HG02678 (cell line): ENCODE results near the gene CADPS.
A peak's percentile ranks its signal among the peaks of the same experiment; 100 is the strongest.

Experiments
- ATAC-seq: cut with Tn5 transposase; IDR thresholded peaks from one replicate; pipeline ENCODE4 v1.9.1; 2021; ENCODE audit warnings: mild to moderate bottlenecking, moderate library complexity; ENCODE audit not compliant: unreplicated experiment

Gene CADPS

DNA sequence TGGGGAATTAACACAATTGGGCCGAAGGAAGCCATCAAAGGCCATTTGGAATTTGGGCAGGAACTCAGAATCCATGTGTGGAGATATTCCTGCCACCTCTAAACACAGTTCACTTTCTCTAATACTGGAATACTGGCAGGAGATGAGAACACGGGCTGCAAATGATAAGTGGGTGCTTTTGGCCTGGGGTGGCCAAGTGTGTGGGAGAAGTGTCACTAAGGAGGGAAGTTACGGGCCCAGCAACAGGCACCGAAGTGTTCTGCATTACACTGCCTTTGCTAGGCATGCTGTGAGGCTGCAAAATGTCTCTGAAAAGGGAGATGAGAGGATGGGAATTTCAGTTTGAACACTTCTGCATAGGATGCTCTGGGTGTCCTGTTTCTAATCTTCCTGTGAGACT is 412.4 kb downstream of the CADPS start:
- ATAC-seq, result no peak

DNA sequence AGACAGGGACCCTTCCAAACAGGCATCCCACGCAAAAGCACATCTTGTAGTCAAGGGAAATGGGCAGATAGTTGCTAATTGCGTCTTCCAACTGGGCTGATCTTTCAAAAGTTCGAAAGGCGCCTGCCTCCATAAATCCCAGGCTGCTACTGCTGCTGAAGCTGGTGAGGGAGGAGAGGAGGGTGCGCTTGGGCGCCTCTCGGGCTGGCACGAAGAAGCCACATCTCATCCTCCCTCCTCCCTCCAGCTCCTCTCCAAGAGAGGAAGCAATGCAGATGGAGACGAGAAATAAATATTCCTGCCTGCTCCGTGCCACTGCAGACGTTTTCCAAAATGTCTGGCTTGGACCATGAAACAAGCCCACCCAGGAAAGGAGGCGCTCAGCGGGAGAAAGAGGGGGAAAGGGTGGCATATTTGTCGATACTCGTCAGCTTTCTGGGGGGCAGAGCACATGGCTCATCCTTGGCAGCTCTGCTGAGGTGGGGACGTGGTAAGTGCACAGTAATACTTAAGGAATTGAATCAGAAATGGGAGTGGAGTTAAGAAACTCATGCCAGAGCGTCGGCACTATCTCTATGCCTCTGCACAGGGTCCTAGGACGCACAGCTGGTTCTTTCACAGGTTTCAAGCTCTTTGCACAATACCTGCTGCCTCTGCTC is 413.0 kb downstream of the CADPS start:
- ATAC-seq, result no peak

DNA sequence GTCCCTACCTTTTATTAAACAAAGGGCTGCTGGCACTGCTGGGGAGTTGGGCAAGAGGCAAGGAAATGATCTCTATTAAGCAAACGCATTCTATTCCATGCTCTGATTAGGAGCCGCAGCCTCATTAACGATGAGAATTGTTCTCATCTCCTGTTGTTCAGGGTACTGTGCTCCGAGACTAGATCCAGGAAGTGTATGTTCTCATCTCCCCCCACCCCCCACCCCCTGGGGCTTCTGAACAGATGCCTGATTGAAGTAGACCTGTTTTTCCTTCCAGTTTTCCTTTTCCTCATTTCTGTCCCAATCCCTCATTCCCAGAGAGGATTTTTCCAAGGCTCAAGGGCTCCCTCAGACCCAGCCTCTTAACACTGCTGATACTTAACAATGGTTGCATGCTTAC is 420.3 kb downstream of the CADPS start:
- ATAC-seq, result no peak

DNA sequence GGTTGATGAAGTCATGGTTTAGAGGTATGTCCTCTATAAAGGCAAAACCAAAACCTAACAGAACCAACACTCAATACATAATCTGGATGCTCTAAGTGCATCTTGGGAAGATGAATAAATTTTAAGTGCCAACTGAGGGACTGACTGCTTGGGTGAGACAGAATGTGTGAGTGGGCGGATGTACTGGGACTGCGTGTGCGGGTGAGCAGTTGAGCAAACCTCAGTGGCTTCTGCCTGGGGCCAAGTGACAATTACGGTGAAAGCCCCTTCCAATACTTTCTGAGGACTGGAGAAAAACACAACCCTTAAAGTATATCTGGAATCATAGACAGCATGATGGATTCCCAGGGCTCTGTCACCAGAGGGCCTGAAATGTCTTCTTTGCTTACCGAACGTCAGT is 421.8 kb downstream of the CADPS start:
- no peak for ATAC-seq

DNA sequence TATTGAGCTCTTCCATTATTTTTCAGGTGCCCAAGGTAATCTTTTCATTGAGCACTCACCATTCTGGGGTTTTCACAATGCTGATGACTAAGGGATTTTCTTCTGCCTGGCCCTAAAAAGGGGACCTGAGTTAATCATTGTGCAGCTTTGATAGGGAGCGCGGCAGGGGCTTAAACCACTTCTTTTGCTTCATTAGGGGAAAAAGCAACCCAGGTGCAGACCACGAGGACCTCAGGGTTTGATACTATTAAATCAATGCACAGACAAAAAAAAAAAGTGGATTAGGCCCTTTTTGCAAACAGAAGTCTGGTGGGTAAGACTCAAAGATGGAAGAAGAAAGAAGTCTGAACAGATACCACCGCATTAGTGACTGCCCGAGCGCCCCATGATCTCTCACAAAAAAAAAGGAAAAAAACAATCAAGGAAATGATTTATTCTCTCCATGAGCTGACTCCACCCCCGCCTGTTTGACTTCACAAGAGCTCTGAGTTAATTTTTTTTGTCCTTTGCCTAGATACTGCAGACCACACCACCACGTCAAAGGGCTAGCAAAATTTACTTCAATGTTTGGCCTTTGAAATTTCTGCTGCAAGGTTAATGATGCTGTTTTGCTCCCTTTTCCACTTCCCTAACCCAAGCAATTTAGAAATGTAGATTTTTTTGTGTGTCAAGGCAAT is 423.9 kb downstream of the CADPS start:
- no peak for ATAC-seq

DNA sequence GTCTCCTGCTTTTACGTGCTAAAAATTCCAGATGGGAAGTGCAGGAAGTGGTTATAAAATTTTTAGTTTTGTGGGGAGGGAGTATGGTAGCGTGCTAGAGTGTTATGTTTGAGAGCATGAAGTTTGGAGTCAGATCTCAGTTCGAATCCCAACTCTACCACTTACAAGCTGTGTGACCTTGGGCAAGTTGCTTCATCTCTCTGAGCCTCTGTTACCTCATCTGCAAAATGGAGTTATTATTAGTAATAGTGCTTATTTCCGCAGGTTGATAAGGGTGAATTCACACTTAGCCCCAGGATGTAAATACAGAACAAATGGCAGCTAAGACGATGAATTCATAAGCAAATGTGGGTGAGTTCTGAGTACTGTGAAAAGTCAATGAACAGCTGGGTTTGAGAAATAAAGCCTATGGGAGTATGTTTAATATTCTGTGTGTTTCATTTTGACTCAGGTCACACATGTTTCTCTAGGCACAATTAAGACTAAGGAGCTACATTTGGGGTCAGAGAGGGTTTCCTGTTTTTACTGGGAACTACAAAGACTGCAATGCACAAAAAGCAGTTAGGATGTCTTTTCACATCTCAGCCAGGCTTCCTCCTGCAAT is 428.8 kb downstream of the CADPS start:
- ATAC-seq, result no peak

DNA sequence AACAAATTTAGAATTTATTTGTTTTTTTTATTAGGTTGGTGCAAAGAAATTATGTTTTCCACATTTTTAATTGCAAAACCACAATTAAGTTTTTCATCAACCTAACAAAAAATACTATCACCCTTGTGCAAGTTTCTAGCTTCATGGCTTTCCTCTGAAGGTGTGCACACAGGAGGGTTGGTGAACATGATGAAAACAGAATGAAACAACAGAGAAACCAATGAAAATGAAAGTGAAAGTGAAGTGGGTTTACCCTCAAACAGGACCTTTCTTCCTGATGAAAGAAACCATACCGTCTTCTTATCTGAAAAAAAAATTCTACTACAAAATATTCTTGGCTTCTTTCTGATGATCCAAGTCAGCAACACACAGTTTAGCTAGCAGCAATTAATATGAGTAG is 429.9 kb downstream of the CADPS start:
- ATAC-seq, result peak; percentile 48

DNA sequence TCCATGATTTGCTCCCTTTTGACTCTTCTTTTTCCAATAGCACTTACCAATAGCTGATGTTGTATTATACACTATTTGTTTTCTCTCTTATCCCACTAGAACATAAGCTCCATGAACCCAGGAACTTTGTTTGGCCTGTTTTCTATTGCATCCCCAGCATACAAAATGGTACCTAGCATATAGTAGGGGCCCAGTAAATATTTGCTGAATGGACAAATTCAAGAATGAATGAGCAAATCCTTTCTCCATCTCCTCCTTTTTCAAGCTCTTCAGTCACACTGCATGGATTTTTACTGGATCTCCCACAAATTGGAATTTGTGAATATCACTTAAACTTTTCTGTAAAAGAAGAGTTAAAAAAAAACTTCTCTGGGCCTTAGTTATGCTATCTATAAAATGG is 435.2 kb downstream of the CADPS start:
- ATAC-seq, result no peak

DNA sequence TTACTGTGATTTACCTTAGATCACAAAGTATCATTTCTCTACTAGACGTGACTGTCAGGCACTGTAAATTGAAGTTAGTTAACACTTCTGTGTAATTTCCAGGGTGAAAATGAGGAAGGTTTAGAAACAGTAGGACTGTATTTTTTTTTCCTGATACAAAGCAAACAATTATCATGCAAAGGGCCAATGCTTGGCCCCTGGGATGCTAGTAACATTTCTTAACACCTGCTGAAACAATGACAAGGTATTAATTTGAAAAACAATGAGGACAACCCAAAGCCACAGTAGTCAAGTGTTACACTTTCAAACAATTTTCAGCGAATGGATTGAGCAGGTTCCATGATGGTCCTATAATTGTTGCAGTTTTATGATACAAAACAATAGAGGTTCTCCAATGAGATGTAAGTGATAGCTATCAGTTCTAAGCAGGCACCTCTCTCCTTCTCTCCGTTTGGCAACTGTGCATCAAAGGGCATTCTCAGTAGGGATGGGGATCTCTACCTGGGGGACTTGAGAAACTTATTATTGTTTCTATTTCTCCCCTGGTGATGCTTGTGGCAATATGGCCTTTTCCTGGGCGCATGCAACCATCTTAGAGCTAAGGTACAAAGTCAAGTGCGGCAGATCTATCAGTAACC is 435.9 kb downstream of the CADPS start:
- no peak for ATAC-seq

DNA sequence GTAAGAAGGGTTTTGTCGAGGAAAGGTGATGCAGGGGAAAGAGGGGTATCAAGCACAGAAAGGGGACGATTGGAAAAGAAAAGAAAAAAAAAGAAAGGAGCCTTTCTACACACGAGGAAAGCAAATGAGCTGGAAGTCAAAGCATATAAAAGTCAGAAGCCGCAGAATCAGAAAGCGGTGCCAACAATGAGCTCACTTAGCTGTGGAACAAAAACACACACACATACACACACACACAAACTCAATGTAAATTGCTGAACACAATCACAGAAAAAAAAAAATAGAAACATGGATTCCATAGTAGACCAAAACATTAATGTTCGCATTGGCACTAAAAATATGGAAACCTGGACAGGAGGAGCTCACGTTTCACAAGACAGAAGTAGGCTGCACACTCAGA is 438.4 kb downstream of the CADPS start:
- no peak for ATAC-seq

DNA sequence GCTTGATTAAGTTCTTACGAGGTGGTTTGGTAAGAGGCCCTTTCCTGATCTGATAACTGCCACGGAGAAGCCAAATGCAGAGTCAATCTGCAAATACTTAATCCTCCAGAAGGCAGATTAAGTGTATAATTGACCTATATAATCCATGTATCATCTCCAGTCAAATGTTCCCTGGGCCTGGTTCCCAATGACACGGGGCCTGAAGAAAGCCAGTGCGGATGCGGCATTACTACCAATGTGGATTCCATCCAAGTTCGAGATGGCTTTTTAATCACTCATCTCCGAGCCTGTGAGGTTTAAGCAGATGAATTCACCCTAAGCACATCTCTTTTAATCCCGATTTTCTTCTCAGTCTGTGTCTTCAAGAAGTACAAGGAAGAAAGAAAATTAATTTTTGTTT is 441.8 kb downstream of the CADPS start:
- ATAC-seq, result no peak

DNA sequence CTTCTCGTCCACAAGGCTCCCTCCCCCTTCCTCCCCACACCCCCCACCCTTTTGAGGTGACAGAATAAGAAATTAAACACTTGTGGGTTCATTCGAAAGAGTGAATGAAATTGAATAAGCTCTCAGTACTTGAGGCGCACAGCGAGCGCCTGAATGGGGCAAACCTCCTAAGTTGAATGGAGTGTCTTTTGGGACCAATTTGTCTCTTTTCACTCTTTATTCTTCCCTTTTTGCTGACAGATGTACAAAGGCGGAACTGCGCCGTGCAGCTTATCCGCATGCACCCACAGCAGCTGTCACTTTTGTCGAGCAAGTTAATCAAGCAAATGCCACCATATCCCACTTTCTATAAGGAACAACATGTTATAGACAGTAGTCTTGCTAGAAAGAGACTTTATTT is 454.0 kb downstream of the CADPS start:
- no peak for ATAC-seq

DNA sequence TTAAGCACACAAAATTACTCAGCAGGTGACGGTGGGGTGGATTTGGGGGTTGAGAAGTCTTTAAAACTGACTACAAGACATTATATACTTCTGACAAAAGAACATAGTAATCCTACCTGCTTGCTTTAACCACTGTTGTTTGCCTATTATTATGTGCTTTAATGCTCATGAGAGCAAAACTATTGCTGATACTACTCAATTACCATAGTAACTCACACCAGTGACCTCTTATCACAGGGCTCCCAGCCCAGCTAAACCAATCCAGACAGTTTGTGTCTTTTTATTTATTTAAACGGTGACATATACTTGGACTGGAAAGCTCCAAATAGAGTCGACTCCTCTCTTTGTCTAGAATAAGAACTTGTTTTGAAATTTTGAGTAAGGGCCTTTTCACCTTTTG is 459.1 kb downstream of the CADPS start:
- no peak for ATAC-seq

DNA sequence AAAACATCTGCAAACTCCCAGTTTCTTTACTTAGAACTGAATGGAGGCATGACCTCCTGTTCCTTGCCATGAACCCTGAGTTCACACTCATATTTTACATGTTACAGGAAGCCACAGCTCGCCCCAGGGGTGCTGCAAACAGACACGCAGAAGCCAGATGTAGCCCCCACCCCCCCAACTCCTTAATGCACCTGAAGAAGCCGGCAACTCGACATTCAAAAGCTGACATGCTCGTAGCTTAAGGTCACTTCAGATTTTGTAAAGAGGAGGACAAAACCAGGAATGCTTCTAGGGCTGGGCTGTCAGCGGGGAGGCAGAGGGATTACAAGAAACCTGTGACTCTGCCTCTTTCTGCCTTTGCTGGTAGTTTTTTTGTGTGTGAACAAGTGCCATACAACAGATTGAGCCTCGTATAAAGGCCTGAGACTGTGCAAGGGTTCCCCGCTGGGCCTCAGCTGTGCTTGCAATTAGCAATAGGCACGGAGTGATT is 459.9 kb downstream of the CADPS start:
- no peak for ATAC-seq

DNA sequence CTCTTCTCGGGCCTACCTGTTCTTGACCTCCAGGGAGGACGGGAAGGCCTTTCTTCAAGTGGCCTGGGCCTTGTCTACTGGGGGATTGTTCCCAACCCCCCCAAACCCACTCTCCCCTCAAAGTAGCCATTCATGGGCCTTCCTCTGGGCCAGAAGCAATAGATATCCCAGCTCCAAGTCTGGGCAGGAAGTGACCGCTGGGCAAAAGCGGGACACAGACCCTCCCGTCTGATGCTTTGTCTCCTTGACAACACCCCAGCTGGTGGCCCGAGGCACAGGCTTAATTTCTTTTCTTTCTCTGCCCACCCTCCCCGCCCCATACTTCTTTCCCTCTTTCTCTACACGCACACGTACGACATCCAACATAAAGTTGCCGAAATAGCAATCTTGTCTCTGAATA is 460.4 kb downstream of the CADPS start:
- ATAC-seq, result no peak

DNA sequence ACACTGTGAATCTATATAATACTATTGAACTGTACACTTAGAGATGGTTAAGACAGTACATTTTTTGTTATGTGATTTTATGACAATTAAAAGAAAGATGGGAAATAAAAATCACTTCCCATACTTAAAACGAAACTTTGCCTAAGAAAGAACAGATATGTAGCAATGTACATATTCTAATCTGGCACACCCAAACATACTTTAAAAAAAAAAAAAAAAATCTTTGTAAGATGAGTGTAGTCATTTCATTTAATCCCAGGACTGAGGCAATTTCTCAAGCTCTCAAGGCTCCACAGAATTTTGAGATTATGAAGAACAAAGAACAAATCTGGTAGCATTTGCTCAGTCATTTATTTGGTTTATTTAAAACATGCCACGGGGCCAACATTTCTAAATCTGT is 461.5 kb downstream of the CADPS start:
- ATAC-seq, result no peak

DNA sequence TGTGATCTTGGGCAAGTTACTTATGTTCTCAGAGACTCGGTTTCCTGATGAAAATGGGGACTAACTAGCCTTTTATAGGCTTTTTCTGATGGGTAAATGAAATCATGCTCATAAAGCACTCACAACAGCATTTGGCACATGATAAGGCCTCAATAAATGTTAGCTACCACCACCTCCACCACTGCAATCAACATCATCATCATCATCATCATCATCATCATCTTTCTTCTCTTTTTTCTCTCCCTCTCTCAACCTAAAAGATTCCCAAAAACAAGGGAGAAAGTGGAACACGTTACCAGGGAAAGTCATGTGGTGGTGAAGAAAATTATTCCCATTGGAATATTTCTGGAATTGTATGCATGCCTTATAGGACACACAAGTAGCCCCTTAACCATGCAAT is 468.3 kb downstream of the CADPS start:
- no peak for ATAC-seq

DNA sequence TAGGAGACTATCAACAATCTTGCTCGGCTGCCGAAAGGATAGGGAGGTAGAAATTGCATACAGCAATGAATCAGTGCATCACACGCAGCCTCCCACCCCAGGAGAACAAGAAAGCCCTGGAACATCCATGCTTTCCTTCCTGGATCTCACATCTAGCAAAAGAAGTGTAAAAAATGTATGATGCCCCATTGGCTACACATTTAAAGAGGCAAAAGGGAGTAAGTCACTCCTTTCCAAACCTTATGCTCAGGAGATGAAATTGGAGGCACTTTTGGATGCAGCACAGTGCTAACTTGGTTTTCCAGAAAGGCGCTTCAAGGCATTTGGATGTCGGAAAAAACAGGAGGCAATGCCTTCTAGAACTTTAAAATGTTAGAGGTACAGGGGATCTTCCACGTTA is 469.6 kb downstream of the CADPS start:
- no peak for ATAC-seq

DNA sequence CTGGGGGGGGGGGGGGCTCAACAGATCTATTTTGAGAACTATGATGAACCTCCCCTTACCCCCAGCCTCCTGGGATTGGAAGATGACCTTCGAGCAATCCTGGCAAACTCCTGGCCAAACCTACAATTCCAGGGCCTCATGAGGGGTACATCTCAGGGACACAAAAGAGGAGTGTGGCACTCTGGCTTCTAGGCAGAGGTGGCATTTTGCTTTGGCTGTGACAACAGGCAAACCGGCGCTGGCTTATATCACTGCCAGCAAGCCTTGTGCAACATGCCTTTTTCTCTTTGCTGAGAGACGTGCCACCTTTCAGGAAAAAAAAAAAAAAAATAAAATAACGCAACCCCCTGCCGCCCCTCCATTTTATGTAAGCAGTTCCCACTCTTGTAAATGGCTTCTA is 470.1 kb downstream of the CADPS start:
- no peak for ATAC-seq

DNA sequence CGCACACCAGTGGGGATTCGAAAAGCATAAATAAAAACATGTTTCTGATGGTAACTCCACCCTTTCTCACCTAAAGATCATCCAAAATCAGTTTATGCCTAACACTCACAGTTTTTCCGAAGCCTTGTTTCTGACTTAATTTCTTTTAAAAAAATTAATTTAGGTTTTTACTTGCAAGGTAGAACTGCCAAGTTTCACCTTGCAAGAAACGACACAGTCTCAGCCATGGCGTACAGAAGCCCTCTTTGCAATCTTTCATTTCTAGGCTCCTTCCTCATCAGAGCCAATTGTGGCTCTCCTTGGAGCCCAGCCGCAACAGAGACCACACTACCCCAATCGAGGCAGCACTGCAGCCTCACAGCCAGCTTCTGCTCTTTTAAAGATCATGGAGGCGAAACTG is 470.9 kb downstream of the CADPS start:
- ATAC-seq, result no peak

DNA sequence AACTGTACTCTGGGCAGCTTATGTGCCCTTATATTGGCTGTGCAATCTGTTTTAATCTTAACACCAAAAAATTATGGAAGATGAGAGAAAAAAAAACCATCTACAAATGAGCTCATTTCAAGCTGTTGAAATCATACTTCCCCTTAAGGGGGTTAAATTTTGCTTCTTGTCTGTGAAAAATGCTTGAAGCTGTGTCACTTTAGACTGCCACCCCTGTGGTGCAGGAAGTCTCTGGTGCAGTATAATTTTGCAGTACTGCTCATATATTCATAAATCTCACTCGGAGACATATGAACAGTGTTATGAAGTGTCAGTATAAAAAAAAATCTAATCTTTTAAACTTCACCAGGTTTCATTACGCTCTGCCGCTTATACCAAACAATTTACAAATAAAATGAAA is 471.5 kb downstream of the CADPS start:
- no peak for ATAC-seq
